Cardiac fibroblast (primary cell): ENCODE data around the gene ADGRL3.

ENCODE experiments used
- DNase-seq, 2 donors: peaks; one replicate each; pipeline versions ENCODE4 v3.0.0 to v3.0.0-alpha.2; 2010; ENCODE audit warnings: low read depth in 2 of 2
- H3K4me3 ChIP-seq, 2 donors: replicated peaks in 1 of 2; 1 replicate in 1 of 2; 2 replicates in 1 of 2; pipeline ENCODE4 v1.5.1; 2011; ENCODE audit warnings: low read depth in 2 of 2, low read length in 2 of 2, mild to moderate bottlenecking in 2 of 2, moderate library complexity in 1 of 2
- TF ChIP-seq, protein P1 (sequence below): IDR thresholded peaks from one replicate; pipeline ENCODE4 v1.5.1; 2011; ENCODE audit warnings: low read depth, mild to moderate bottlenecking, low read length, inconsistent platforms

Gene ADGRL3

DNA sequence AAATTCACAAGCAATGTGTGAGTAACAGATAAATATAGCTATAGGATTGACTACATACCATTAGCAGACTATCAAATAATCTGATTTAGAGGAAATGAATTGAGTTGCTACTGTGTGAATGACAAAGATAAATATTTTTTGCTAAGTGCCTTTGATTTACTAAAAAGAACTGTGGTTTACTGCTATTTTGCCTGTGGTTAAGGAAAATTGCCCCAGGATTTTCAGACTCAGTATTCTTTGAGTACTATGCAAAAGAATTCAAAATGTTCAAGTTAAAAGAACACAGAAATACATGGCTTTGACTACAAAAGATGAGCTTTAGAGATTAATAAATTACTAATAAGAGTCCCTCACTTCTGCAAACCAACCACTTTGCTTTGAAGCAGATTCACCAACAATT is 853.8 kb downstream of the ADGRL3 start:
- DNase-seq: no peak
- TF ChIP-seq, protein P1, sequence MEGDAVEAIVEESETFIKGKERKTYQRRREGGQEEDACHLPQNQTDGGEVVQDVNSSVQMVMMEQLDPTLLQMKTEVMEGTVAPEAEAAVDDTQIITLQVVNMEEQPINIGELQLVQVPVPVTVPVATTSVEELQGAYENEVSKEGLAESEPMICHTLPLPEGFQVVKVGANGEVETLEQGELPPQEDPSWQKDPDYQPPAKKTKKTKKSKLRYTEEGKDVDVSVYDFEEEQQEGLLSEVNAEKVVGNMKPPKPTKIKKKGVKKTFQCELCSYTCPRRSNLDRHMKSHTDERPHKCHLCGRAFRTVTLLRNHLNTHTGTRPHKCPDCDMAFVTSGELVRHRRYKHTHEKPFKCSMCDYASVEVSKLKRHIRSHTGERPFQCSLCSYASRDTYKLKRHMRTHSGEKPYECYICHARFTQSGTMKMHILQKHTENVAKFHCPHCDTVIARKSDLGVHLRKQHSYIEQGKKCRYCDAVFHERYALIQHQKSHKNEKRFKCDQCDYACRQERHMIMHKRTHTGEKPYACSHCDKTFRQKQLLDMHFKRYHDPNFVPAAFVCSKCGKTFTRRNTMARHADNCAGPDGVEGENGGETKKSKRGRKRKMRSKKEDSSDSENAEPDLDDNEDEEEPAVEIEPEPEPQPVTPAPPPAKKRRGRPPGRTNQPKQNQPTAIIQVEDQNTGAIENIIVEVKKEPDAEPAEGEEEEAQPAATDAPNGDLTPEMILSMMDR: no peak
- no peak overlapping the region for H3K4me3 ChIP-seq

DNA sequence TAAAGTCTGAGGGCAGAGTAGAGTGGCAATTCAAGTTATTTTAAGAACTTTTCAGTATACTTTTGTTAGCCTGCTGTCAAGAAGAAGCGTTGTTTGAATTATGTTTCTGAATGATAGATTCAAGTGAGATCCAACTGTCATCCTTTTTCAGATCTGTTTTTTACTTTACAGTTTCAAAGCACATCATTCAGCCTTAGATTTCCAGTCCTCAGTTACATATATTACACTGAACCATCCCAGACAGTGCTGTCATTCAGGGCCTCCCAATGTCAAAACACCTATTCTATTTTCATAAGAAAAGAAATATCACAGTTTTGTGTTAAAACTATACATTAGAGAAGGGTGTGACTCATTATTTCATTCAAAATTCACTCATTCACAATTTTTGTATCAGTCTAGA is 856.9 kb downstream of the ADGRL3 start:
- TF ChIP-seq, protein P1: no peak
- no peak overlapping the region for H3K4me3 ChIP-seq
- DNase-seq: no peak

- no peak for DNase-seq
- TF ChIP-seq, protein P1: no peak
- no peak overlapping the region for H3K4me3 ChIP-seq
Measured at GRCh38 chr4:62058571-62058970, 858.4 kb downstream of the ADGRL3 start.

GRCh38 chr4:62070291-62070852 is 870.2 kb downstream of the ADGRL3 start:
- H3K4me3 ChIP-seq: no peak overlapping the region
- TF ChIP-seq, protein P1: no peak
- DNase-seq: no peak

DNA sequence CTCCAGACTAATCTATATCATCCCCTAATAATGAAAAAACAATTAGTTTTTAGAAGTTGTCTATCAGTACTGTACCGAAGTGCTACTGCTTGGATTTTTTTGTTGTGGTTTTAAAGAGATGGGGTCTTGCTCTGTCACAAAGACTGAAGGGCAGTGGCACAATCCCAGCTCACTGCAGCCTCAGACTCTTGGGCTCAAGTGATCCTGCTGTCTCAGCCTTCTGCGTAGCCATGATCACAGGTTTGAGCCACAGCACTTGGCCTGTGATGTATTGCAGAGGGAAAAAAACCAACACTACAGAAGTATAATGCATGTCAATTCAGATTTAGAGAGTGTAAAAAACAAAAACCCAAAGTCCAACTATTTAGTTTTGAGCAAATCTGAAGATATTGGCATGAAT is 875.0 kb downstream of the ADGRL3 start:
- TF ChIP-seq, protein P1: no peak
- no peak for DNase-seq
- H3K4me3 ChIP-seq: no peak overlapping the region

GRCh38 chr4:62075521-62075920 is 875.4 kb downstream of the ADGRL3 start:
- H3K4me3 ChIP-seq: no peak overlapping the region
- TF ChIP-seq, protein P1: no peak
- no peak for DNase-seq

DNA sequence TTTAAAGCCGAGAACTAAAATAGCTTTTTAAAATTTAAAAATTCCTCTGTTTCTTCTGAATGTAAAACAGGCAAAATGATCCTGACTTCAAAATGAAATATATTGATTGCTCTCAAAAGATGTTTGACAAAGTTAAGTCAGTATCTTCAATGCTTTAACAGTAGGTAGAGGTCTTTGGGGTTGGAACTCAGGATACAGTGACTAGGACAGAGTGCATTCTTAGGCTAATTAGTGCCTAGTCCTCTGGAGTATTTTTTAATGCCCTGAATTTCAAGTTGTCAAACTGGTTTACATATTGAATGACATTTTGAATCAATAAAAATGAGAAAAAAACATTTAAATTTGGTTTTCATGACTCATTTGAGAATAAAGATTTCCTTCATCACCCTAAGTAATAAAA is 877.3 kb downstream of the ADGRL3 start:
- TF ChIP-seq, protein P1: no peak
- no peak for DNase-seq
- no peak overlapping the region for H3K4me3 ChIP-seq
